OCI-LY7 (cell line): ENCODE measurements around the gene CARD11. TPM values are rescaled to one million over a fixed set of nuclear protein-coding genes. Genes with fewer than 3 reads are reported as not detected.

Source experiments
- BruUV-seq: library from RNA; stranded (reverse); fragments of 400-500 nt; replicated peaks from 2 replicates; lab custom pipeline; 2021; lab: Mats Ljungman, UMichigan
- CTCF ChIA-PET: fragments of 300-600 bp; sonication (Branson Sonifier 250); formaldehyde crosslinking; loops from one replicate; lab custom pipeline; 2022; ENCODE audit warnings: antibody characterized with exemption; ENCODE audit not compliant: unreplicated experiment; lab: Charles Lee
- POLR2A ChIA-PET: fragments of 300-600 bp; sonication (Branson Sonifier 250); formaldehyde crosslinking; loops from one replicate; lab custom pipeline; 2022; ENCODE audit warnings: antibody characterized with exemption; lab: Charles Lee
- DNase-seq: peaks from one replicate; pipeline ENCODE4 v3.0.0-alpha.2; 2015; ENCODE audit warnings: low spot score
- H2AFZ ChIP-seq: fragments of 200-600 bp; sonication (generic), shearing (Covaris generic); 2 replicates; pipeline ENCODE4 v1.6.1; 2014; ENCODE audit warnings: mild to moderate bottlenecking, antibody characterized with exemption, low read length, moderate library complexity
- H3K27ac ChIP-seq: fragments of 200-600 bp; sonication (generic); 2 replicates; pipeline ENCODE4 v1.5.1; 2014; ENCODE audit warnings: mixed run types, low read depth, mild to moderate bottlenecking, moderate library complexity, low read length, inconsistent platforms; ENCODE audit not compliant: poor library complexity, severe bottlenecking
- H3K36me3 ChIP-seq: fragments of 200-600 bp; sonication (generic); 2 replicates; pipeline ENCODE4 v1.6.1; 2014; ENCODE audit warnings: mild to moderate bottlenecking, antibody characterized with exemption, low read length, moderate library complexity, mixed read lengths; ENCODE audit not compliant: insufficient read depth
- H3K4me1 ChIP-seq: fragments of 200-600 bp; sonication (generic); 2 replicates; pipeline ENCODE4 v1.5.1; 2014; ENCODE audit warnings: mild to moderate bottlenecking, low read length; ENCODE audit not compliant: insufficient read depth, poor library complexity, severe bottlenecking
- H3K4me2 ChIP-seq: fragments of 200-600 bp; sonication (generic); 2 replicates; pipeline ENCODE4 v1.6.1; 2014; ENCODE audit warnings: mild to moderate bottlenecking, low read length
- H3K4me3 ChIP-seq: fragments of 200-600 bp; sonication (generic); 2 replicates; pipeline ENCODE4 v1.5.1; 2014; ENCODE audit warnings: mild to moderate bottlenecking, low read depth, low read length; ENCODE audit not compliant: poor library complexity, severe bottlenecking
- H3K79me2 ChIP-seq: fragments of 200-600 bp; sonication (generic); 2 replicates; pipeline ENCODE4 v1.6.1; 2016; ENCODE audit warnings: low read depth, mild to moderate bottlenecking, low read length, moderate library complexity, mixed read lengths; ENCODE audit not compliant: insufficient read depth
- H3K9me2 ChIP-seq: fragments of 200-600 bp; sonication (generic); 2 replicates; pipeline ENCODE4 v1.6.1; 2016; ENCODE audit warnings: mild to moderate bottlenecking, low read length, mixed read lengths; ENCODE audit not compliant: insufficient read depth
- H3K9me3 ChIP-seq: fragments of 200-600 bp; sonication (generic); 2 replicates; pipeline ENCODE4 v1.6.1; 2014; ENCODE audit warnings: mild to moderate bottlenecking, mixed run types, low read length, mixed read lengths
- H4K20me1 ChIP-seq: fragments of 200-600 bp; sonication (generic); 2 replicates; pipeline ENCODE4 v1.6.1; 2014; ENCODE audit warnings: mild to moderate bottlenecking, antibody characterized with exemption, low read length, moderate library complexity, mixed read lengths; ENCODE audit not compliant: insufficient read depth
- EZH2phosphoT487 ChIP-seq: fragments of 200-600 bp; sonication (generic); IDR thresholded peaks from 2 replicates; pipeline ENCODE4 v1.6.1; 2018; ENCODE audit warnings: low read depth, borderline replicate concordance, mild to moderate bottlenecking, mixed run types, antibody characterized with exemption, low read length, moderate library complexity, mixed read lengths
- intact Hi-C: fragments of 100-400 bp; cut with micrococcal nuclease; formaldehyde crosslinking; loops from one replicate; pipeline ENCODE4 v1.10.0; 2022; ENCODE audit not compliant: unreplicated experiment
- total RNA-seq, 2 experiments: library from RNA; depleted of rRNA in 1 of 2; stranded (reverse); fragments of >200 nt in 1 of 2; shearing (Covaris generic) in 1 of 2; gene quantifications; 2 replicates each; pipeline ENCODE4 v1.2.3, GENCODE V29; 2014 to 2022
- TF ChIP-seq, protein P1 (sequence below): fragments of 200-600 bp; sonication (generic); conservative IDR thresholded peaks from 2 replicates; pipeline ENCODE4 v1.5.1; 2014; ENCODE audit warnings: mild to moderate bottlenecking, antibody characterized with exemption, low read length, moderate library complexity, mixed read lengths

The CARD11 gene
- total RNA-seq, 2 experiments from 2014 or later = 33.8 to 63.5 TPM

DNA sequence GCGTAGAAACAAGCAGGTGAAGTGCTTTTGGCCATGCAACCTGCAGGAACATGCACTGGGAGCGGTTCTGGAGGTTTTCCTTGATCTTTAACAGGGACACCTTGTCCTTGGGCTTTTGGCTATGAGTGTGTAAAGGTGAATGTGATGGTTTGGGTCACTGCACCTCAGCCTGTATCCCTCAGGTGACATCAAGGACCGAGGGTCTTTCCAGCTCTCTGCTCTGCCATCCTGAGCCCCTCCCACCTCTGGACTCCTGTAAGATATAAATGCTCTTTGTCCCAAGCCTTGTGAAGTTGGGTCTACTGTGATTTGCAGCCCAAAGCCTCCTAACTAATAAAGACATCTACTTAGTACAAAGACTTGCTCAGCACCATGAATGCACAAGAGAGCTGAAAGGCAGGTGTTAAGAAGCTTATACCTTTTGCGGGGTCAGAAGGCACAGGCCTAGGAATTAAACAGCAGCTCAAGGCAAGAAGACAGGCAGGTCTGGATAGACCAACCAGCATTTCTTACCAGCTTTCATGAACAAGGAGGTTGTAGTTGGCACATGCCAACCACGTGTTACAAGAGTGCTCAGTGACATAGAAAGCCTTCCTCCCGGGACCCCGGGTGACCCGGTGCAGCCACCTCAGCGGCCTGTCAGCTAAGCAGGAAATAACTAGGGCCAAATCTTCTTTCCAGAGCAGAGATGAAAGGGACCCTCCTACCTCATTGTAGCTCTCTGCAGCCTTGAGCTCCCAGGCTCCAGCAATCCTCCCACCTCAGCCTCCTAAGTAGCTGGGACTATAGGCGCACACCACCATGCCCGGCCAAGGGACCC is 89.9 kb downstream of the CARD11 start:
- Histone ChIP-seq H3K27ac (no peak overlapping the region), H3K4me3 (no peak overlapping the region), H2AFZ (no peak overlapping the region), H4K20me1 (no peaks in the 10 kb centered on the region), H3K9me2 (no peaks in the 10 kb centered on the region), H3K9me3 (peaks cover 14% of the 10 kb centered on the region; the same call in 1 of the 2 replicates), H3K4me1 (no peaks in the 10 kb centered on the region), H3K4me2 (no peak overlapping the region), H3K36me3 (peaks cover 62% of the 10 kb centered on the region), H3K79me2 (no peaks in the 10 kb centered on the region)
- TF ChIP-seq, protein P1, sequence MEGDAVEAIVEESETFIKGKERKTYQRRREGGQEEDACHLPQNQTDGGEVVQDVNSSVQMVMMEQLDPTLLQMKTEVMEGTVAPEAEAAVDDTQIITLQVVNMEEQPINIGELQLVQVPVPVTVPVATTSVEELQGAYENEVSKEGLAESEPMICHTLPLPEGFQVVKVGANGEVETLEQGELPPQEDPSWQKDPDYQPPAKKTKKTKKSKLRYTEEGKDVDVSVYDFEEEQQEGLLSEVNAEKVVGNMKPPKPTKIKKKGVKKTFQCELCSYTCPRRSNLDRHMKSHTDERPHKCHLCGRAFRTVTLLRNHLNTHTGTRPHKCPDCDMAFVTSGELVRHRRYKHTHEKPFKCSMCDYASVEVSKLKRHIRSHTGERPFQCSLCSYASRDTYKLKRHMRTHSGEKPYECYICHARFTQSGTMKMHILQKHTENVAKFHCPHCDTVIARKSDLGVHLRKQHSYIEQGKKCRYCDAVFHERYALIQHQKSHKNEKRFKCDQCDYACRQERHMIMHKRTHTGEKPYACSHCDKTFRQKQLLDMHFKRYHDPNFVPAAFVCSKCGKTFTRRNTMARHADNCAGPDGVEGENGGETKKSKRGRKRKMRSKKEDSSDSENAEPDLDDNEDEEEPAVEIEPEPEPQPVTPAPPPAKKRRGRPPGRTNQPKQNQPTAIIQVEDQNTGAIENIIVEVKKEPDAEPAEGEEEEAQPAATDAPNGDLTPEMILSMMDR = no peak
- TF ChIP-seq EZH2phosphoT487 = no peak
- intact Hi-C loops = no loop called here
- no peak for DNase-seq
- CTCF ChIA-PET = no interaction called here
- BruUV-seq = no TSS peak
- POLR2A ChIA-PET = interaction anchor here (0.8 kb wide), 1 partner anchor 11 kb away, joined by 4 read pairs; no protein-coding TSS in a partner anchor

DNA sequence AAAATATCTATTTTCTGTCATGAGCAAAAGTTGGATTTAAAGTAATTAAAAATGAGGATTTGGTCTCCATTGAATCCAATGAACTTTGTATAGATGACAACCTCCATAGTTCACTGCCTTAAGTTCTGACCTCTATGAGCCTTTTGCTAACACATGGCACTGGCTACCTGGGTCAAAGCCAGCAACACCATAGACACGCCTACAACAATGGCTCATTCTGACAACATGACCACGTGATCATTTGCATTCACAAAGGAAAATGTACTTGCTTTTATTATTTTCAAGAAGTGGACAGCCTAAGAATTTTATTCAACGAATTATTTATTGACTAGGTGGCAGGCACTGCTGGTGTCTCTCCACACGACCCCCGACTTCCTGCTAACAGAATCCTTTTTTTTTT is 90.6 kb downstream of the CARD11 start:
- no peak for DNase-seq
- intact Hi-C loops = no loop called here
- no peak overlapping the region for H3K4me3 ChIP-seq
- no peak overlapping the region for H3K4me2 ChIP-seq
- no peak overlapping the region for H2AFZ ChIP-seq
- peaks cover 58% of the 10 kb centered on the region for H3K36me3 ChIP-seq
- no peaks in the 10 kb centered on the region for H4K20me1 ChIP-seq
- POLR2A ChIA-PET = no interaction called here
- peaks cover 14% of the 10 kb centered on the region; the same call in 1 of the 2 replicates for H3K9me3 ChIP-seq
- H3K9me2 ChIP-seq = no peaks in the 10 kb centered on the region
- CTCF ChIA-PET = no interaction called here
- no peaks in the 10 kb centered on the region for H3K4me1 ChIP-seq
- H3K27ac ChIP-seq = no peak overlapping the region
- TF ChIP-seq, protein P1 = no peak
- no peak for TF ChIP-seq EZH2phosphoT487
- H3K79me2 ChIP-seq = no peaks in the 10 kb centered on the region
- no TSS peak for BruUV-seq

GRCh38 chr7:2952316-2952715 is 91.4 kb downstream of the CARD11 start:
- intact Hi-C loops = no loop called here
- H3K4me2 ChIP-seq = no peak overlapping the region
- no peak for DNase-seq
- no TSS peak for BruUV-seq
- CTCF ChIA-PET = no interaction called here
- no peak overlapping the region for H3K27ac ChIP-seq
- no peak overlapping the region for H3K4me3 ChIP-seq
- POLR2A ChIA-PET = no interaction called here
- H4K20me1 ChIP-seq = no peaks in the 10 kb centered on the region
- H3K36me3 ChIP-seq = peaks cover 58% of the 10 kb centered on the region
- no peaks in the 10 kb centered on the region for H3K9me2 ChIP-seq
- no peaks in the 10 kb centered on the region for H3K79me2 ChIP-seq
- peaks cover 14% of the 10 kb centered on the region; the same call in 1 of the 2 replicates for H3K9me3 ChIP-seq
- H3K4me1 ChIP-seq = no peaks in the 10 kb centered on the region
- no peak overlapping the region for H2AFZ ChIP-seq
- TF ChIP-seq, protein P1 = no peak
- no peak for TF ChIP-seq EZH2phosphoT487
